Lower leg skin (tissue), 3 donors: ENCODE results near the gene PPIP5K1.

Experiments
- POLR2A ChIP-seq, 2 donors: fragments of 450-650 bp; IDR thresholded peaks; one replicate each; pipeline ENCODE4 v1.6.1; 2016 to 2017; ENCODE audit warnings: antibody characterized with exemption in 2 of 2, mild to moderate bottlenecking in 1 of 2, moderate library complexity in 1 of 2
- TF ChIP-seq, protein P1 (sequence below), 3 donors: fragments of 450-650 bp; IDR thresholded peaks; one replicate each; pipeline ENCODE4 v1.5.1; 2016; ENCODE audit warnings: antibody characterized with exemption in 3 of 3, mild to moderate bottlenecking in 3 of 3, moderate library complexity in 2 of 3

- TF ChIP-seq, protein P1, sequence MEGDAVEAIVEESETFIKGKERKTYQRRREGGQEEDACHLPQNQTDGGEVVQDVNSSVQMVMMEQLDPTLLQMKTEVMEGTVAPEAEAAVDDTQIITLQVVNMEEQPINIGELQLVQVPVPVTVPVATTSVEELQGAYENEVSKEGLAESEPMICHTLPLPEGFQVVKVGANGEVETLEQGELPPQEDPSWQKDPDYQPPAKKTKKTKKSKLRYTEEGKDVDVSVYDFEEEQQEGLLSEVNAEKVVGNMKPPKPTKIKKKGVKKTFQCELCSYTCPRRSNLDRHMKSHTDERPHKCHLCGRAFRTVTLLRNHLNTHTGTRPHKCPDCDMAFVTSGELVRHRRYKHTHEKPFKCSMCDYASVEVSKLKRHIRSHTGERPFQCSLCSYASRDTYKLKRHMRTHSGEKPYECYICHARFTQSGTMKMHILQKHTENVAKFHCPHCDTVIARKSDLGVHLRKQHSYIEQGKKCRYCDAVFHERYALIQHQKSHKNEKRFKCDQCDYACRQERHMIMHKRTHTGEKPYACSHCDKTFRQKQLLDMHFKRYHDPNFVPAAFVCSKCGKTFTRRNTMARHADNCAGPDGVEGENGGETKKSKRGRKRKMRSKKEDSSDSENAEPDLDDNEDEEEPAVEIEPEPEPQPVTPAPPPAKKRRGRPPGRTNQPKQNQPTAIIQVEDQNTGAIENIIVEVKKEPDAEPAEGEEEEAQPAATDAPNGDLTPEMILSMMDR (IDR thresholded peaks at IDR 0.05): no peak
- no peak for TF ChIP-seq POLR2A (IDR thresholded peaks at IDR 0.05)
Observed at GRCh38 chr15:43510200-43511011, 79.6 kb downstream of the PPIP5K1 start.
